HL-60 (cell line): ENCODE data around the gene OR52W1.

Source experiments
- GABPA ChIP-seq: IDR thresholded peaks from 2 replicates; pipeline ENCODE4 v1.6.1; 2012; ENCODE audit warnings: low read depth
- POLR2AphosphoS5 ChIP-seq: IDR thresholded peaks from 2 replicates; pipeline ENCODE4 v1.6.1; 2012; ENCODE audit warnings: low read depth
- TF ChIP-seq, protein P1 (sequence below): IDR thresholded peaks from one replicate; pipeline ENCODE4 v1.5.1; 2011; ENCODE audit warnings: low read length, control low read depth, inconsistent platforms; ENCODE audit not compliant: insufficient read depth
- TF ChIP-seq, protein P2 (sequence below): IDR thresholded peaks from 2 replicates; pipeline ENCODE4 v1.6.1; 2012; ENCODE audit warnings: low read depth; ENCODE audit not compliant: insufficient replicate concordance

- TF ChIP-seq, protein P1, sequence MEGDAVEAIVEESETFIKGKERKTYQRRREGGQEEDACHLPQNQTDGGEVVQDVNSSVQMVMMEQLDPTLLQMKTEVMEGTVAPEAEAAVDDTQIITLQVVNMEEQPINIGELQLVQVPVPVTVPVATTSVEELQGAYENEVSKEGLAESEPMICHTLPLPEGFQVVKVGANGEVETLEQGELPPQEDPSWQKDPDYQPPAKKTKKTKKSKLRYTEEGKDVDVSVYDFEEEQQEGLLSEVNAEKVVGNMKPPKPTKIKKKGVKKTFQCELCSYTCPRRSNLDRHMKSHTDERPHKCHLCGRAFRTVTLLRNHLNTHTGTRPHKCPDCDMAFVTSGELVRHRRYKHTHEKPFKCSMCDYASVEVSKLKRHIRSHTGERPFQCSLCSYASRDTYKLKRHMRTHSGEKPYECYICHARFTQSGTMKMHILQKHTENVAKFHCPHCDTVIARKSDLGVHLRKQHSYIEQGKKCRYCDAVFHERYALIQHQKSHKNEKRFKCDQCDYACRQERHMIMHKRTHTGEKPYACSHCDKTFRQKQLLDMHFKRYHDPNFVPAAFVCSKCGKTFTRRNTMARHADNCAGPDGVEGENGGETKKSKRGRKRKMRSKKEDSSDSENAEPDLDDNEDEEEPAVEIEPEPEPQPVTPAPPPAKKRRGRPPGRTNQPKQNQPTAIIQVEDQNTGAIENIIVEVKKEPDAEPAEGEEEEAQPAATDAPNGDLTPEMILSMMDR: no peak
- TF ChIP-seq POLR2AphosphoS5 (no peak), GABPA (no peak)
- TF ChIP-seq, protein P2, sequence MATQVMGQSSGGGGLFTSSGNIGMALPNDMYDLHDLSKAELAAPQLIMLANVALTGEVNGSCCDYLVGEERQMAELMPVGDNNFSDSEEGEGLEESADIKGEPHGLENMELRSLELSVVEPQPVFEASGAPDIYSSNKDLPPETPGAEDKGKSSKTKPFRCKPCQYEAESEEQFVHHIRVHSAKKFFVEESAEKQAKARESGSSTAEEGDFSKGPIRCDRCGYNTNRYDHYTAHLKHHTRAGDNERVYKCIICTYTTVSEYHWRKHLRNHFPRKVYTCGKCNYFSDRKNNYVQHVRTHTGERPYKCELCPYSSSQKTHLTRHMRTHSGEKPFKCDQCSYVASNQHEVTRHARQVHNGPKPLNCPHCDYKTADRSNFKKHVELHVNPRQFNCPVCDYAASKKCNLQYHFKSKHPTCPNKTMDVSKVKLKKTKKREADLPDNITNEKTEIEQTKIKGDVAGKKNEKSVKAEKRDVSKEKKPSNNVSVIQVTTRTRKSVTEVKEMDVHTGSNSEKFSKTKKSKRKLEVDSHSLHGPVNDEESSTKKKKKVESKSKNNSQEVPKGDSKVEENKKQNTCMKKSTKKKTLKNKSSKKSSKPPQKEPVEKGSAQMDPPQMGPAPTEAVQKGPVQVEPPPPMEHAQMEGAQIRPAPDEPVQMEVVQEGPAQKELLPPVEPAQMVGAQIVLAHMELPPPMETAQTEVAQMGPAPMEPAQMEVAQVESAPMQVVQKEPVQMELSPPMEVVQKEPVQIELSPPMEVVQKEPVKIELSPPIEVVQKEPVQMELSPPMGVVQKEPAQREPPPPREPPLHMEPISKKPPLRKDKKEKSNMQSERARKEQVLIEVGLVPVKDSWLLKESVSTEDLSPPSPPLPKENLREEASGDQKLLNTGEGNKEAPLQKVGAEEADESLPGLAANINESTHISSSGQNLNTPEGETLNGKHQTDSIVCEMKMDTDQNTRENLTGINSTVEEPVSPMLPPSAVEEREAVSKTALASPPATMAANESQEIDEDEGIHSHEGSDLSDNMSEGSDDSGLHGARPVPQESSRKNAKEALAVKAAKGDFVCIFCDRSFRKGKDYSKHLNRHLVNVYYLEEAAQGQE: no peak
Observed at GRCh38 chr11:6204706-6205105, 5.7 kb downstream of the OR52W1 start.
